VCaP (cell line): ENCODE data around the gene TNPO1.

ENCODE experiments used
- H3K27ac ChIP-seq: fragments of 450-650 bp; 2 replicates; pipeline ENCODE4 v1.5.1; 2017
- CTCF ChIP-seq: fragments of 450-650 bp; conservative IDR thresholded peaks from 2 replicates; pipeline ENCODE4 v1.5.1; 2017; ENCODE audit warnings: mild to moderate bottlenecking, moderate library complexity

Gene TNPO1

GRCh38 chr5:72883850-72884249 is 67.4 kb downstream of the TNPO1 start:
- no peak overlapping the region for H3K27ac ChIP-seq
- no peak for TF ChIP-seq CTCF

GRCh38 chr5:72884892-72885291 is 68.4 kb downstream of the TNPO1 start:
- no peak for TF ChIP-seq CTCF
- no peak overlapping the region for H3K27ac ChIP-seq

GRCh38 chr5:72885824-72886223 is 69.4 kb downstream of the TNPO1 start:
- TF ChIP-seq CTCF = no peak
- no peak overlapping the region for H3K27ac ChIP-seq

GRCh38 chr5:72888595-72888994 is 72.1 kb downstream of the TNPO1 start:
- no peak for TF ChIP-seq CTCF
- H3K27ac ChIP-seq = no peak overlapping the region

GRCh38 chr5:72889324-72889723 is 72.9 kb downstream of the TNPO1 start:
- H3K27ac ChIP-seq = no peak overlapping the region
- TF ChIP-seq CTCF = no peak

GRCh38 chr5:72892846-72893245 is 76.4 kb downstream of the TNPO1 start:
- H3K27ac ChIP-seq = peak overlapping the region; percentile 55
- TF ChIP-seq CTCF = no peak

GRCh38 chr5:72895758-72896157 is 79.3 kb downstream of the TNPO1 start:
- H3K27ac ChIP-seq = no peak overlapping the region
- TF ChIP-seq CTCF = no peak

GRCh38 chr5:72906806-72907205 is 90.3 kb downstream of the TNPO1 start:
- TF ChIP-seq CTCF = no peak
- H3K27ac ChIP-seq = no peak overlapping the region
